Ishikawa (cell line): Measurements from ENCODE around the gene COMP.

Experiments
- CEBPB ChIP-seq: IDR thresholded peaks from 2 replicates; pipeline ENCODE4 v1.6.1; 2012
- CREB1 ChIP-seq: IDR thresholded peaks from 2 replicates; pipeline ENCODE4 v1.6.1; 2012; ENCODE audit warnings: low read depth
- EGR1 ChIP-seq: IDR thresholded peaks from 2 replicates; pipeline ENCODE4 v1.6.1; 2012
- EP300 ChIP-seq: IDR thresholded peaks from 2 replicates; pipeline ENCODE4 v1.6.1; 2012; ENCODE audit warnings: borderline replicate concordance
- FOXM1 ChIP-seq: IDR thresholded peaks from 2 replicates; pipeline ENCODE4 v1.6.1; 2012; ENCODE audit warnings: low read depth, borderline replicate concordance
- MAX ChIP-seq: IDR thresholded peaks from 2 replicates; pipeline ENCODE4 v1.6.1; 2012
- NFIC ChIP-seq: IDR thresholded peaks from 2 replicates; pipeline ENCODE4 v1.6.1; 2012
- RAD21 ChIP-seq: IDR thresholded peaks from 2 replicates; pipeline ENCODE4 v1.6.1; 2012; ENCODE audit warnings: low read depth
- REST ChIP-seq: IDR thresholded peaks from 2 replicates; pipeline ENCODE4 v1.6.1; 2012; ENCODE audit warnings: low read depth, mild to moderate bottlenecking
- TAF1 ChIP-seq: IDR thresholded peaks from 2 replicates; pipeline ENCODE4 v1.6.1; 2012; ENCODE audit warnings: low read depth, mild to moderate bottlenecking
- TCF12 ChIP-seq: IDR thresholded peaks from 2 replicates; pipeline ENCODE4 v1.6.1; 2012; ENCODE audit warnings: low read depth
- TEAD4 ChIP-seq: IDR thresholded peaks from 2 replicates; pipeline ENCODE4 v1.6.1; 2012
- USF1 ChIP-seq: IDR thresholded peaks from 2 replicates; pipeline ENCODE4 v1.6.1; 2012
- YY1 ChIP-seq: IDR thresholded peaks from 2 replicates; pipeline ENCODE4 v1.6.1; 2012; ENCODE audit warnings: low read depth
- ZBTB7A ChIP-seq: IDR thresholded peaks from 2 replicates; pipeline ENCODE4 v1.6.1; 2012; ENCODE audit warnings: low read depth

The COMP gene

GRCh38 chr19:18785179-18786124, 5.7 kb downstream of the COMP start:
- TF ChIP-seq REST (no peak), USF1 (no peak), NFIC (no peak), RAD21 (no peak), TEAD4 (no peak), EP300 (no peak), ZBTB7A (no peak), CEBPB (no peak), CREB1 (no peak), FOXM1 (no peak)

GRCh38 chr19:18784786-18785120, 6.4 kb downstream of the COMP start:
- no peak for TF ChIP-seq MAX
- TF ChIP-seq EP300, result no peak
- TF ChIP-seq TAF1, result no peak

GRCh38 chr19:18783958-18784785, 6.9 kb downstream of the COMP start:
- no peak for TF ChIP-seq ZBTB7A
- no peak for TF ChIP-seq TCF12
- TF ChIP-seq EGR1, result no peak
- TF ChIP-seq MAX, result no peak
- TF ChIP-seq USF1, result no peak
- TF ChIP-seq NFIC, result no peak

GRCh38 chr19:18782559-18783225, 8.4 kb downstream of the COMP start:
- no peak for TF ChIP-seq EP300

- no peak for TF ChIP-seq TEAD4
- no peak for TF ChIP-seq USF1
- TF ChIP-seq EP300, result no peak
- no peak for TF ChIP-seq MAX
- TF ChIP-seq TAF1, result no peak
- TF ChIP-seq YY1, result no peak
- TF ChIP-seq RAD21, result no peak
- TF ChIP-seq NFIC, result no peak
- TF ChIP-seq ZBTB7A, result no peak
- TF ChIP-seq TCF12, result no peak
- no peak for TF ChIP-seq CEBPB
- no peak for TF ChIP-seq EGR1
- no peak for TF ChIP-seq CREB1
- TF ChIP-seq FOXM1, result no peak
- TF ChIP-seq REST, result no peak
Measured at GRCh38 chr19:18781885-18782527, 9.1 kb downstream of the COMP start.
